GM18526 (cell line): ENCODE results near the gene MAST2.

ENCODE experiments used
- POLR2A ChIP-seq: IDR thresholded peaks from 3 replicates; pipeline ENCODE4 v1.6.1; 2011; ENCODE audit not compliant: insufficient read length; ENCODE audit errors: extremely low read depth

Gene MAST2

DNA sequence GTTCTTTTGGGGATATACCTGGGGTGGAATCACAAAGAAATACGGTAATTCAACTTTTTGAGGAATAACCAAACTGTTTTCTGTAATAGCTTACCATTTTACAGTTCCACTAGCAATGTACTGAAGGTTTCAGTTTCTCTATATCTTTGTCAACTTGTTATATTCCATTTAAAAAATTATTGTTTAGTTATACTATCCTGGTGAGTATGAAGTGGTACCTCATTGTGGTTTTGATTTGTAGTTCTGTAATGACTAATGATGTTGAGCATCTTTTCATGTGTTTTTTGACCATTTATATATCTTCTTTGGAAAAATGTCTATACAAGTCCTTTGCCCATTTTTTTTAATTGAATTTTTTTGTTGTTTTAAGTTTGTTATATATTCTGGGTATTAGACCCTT lies 39.4 kb downstream of the MAST2 start:
- TF ChIP-seq POLR2A, result no peak

DNA sequence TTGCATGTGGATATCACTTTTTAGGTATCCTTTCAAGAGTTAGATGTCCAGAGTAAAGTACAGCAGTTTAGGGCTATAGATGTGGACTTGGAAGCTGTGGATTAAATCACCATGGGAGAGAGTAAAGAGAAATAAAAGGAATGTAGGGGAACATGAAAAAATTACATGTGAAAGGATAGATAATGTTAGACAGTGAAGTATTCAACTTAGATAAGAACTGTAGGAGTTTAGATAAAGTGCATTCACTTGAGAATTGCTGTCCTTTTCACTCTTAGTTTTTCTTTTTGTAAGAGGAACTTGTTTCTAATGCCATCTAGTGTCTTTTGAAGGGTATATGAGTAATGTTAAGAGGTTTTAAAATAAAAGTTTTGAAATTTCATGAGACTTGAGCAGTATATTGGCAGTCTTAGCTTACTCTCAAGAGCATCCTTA lies 40.1 kb downstream of the MAST2 start:
- no peak for TF ChIP-seq POLR2A

- no peak for TF ChIP-seq POLR2A
Measured at GRCh38 chr1:45846931-45847330, 43.5 kb downstream of the MAST2 start.

DNA sequence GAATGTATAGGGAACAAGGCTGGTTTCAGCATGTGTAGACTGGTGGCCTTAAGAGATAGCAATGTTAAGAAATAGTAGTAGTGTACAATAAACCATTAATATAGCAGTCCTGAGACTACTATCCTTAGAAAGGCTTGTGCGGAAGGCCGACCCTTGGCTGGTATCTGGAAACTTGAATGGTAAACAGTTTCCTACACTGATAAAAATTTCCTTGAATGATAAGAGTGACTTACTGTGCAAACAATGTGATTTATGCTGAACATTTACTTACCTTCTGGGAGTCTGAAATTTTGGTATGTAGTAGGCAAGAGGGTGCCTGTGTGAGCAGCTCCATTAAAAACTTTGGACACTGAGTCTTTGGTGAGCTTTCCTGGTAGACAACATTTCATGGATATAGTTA lies 44.7 kb downstream of the MAST2 start:
- TF ChIP-seq POLR2A, result no peak

DNA sequence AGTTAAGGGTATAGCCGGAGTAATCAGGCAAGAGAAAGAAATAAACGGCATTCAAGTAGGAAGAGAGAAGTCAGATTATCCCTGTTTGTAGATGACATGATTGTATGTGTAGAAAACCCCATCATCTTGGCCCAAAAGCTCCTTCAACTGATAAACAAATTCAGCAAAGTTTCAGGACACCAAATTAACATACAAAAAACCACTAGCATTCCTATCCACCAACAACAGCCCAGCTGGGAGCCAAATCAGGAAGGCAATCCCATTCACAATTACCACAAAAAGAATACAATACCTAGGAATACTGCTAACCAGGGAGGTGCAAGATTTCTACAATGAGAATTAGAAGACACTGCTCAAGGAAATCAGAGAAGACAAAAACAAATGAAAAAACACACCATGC lies 45.3 kb downstream of the MAST2 start:
- no peak for TF ChIP-seq POLR2A

GRCh38 chr1:45850017-45850416 lies 46.6 kb downstream of the MAST2 start:
- TF ChIP-seq POLR2A, result no peak

DNA sequence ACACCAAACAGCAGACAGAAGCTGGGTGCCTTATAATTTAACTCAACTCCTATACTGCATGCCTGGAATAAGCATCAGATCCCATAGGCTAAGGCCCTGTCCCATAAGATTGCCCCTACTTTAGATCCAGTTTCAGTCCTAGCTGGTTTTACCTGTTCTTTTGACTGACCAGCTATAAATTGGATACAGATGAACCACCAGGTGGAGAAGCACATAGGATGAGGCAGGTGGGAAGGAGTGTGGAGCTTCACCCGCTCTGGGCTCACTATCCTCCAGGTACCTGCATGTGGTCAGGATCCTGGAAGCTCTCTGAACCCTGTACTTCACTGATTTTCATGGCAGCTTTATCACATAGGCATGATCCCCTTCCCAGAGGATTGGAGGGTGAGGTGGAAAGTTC lies 51.3 kb downstream of the MAST2 start:
- TF ChIP-seq POLR2A, result no peak

- TF ChIP-seq POLR2A, result no peak
Measured at GRCh38 chr1:45857101-45857700, 53.8 kb downstream of the MAST2 start.

DNA sequence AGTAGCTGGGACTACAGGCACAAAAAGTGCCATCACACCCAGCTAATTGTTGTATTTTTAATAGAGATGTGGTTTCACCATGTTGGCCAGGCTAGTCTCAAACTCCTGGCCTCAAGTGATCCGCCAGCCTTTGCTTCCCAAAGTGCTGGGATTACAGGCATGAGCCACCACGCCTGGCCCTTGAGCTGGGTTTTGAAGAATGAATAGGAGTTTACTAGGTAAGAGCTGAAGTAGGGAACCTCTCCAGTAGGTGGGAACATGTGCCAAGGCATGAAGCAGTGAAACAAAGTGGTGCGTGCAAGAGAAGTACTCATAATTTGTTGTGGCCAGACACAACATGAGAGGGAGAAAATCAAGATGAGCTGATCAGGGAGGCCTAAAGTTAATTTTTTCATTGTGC lies 55.8 kb downstream of the MAST2 start:
- no peak for TF ChIP-seq POLR2A

- no peak for TF ChIP-seq POLR2A
Measured at GRCh38 chr1:45862008-45862407, 58.6 kb downstream of the MAST2 start.

GRCh38 chr1:45863218-45863617 lies 59.8 kb downstream of the MAST2 start:
- TF ChIP-seq POLR2A, result no peak

- no peak for TF ChIP-seq POLR2A
Measured at GRCh38 chr1:45864167-45865106, 61.0 kb downstream of the MAST2 start.

- no peak for TF ChIP-seq POLR2A
Measured at GRCh38 chr1:45867697-45868348, 64.4 kb downstream of the MAST2 start.

GRCh38 chr1:45868861-45869260 lies 65.4 kb downstream of the MAST2 start:
- TF ChIP-seq POLR2A, result no peak

DNA sequence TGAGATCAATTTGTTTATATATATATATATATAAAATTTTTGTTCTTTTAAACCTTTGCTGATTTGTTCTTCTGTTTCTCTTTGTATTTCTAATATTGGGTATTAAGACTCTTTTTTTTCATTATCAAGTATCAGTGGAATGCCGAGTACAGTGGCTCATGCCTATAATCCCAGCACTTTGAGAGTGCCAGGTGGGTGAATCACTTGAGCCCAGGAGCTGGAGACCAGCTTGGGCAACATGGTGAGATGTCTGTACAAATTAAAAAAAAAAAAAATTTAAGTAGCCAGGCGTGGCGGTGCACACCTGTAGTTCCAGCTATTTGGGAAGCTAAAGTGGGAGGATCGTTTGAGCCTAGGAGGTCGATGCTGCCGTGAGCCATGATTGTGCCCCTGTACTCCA lies 67.1 kb downstream of the MAST2 start:
- no peak for TF ChIP-seq POLR2A
